ENCODE measurements around the gene SOX6. TPM values are rescaled to one million over a fixed set of nuclear protein-coding genes. Genes with fewer than 3 reads are reported as not detected.

The SOX6 gene
- total and polyA plus RNA-seq, 2 donors (not counting 3 experiments of a cell fraction or from before 2014, with no cell fraction given), result 0.14 to 3.7 TPM

GRCh38 chr11:16040151-16040550, 316.2 kb downstream of the SOX6 start:
- no peaks in the 10 kb centered on the region for H3K9me1 ChIP-seq (replicated peaks; ENCODE audit: control insufficient read depth, extremely low read depth, insufficient read depth, low read length)
- CTCF ChIA-PET, result interaction anchor here (0.9 to 1.3 kb wide), 3 partner anchors 10 to 60 kb away, joined by 3 read pairs; no protein-coding TSS in a partner anchor
- H3K4me1 ChIP-seq (ENCODE audit: control insufficient read depth, extremely low read depth, insufficient read depth, low read length), result no peaks in the 10 kb centered on the region
- TF ChIP-seq JUN (IDR thresholded peaks at IDR 0.05; ENCODE audit: borderline replicate concordance, insufficient read depth, insufficient read length, low read depth) (no peak), CTCF (IDR thresholded peaks at IDR 0.05; ENCODE audit: extremely low read depth in 1 of 2, insufficient read depth in 1 of 2, low read depth in 1 of 2, low read length in 2 of 2) (no peak), MAX (IDR thresholded peaks at IDR 0.05; ENCODE audit: insufficient read depth, insufficient read length) (no peak), FOS (IDR thresholded peaks at IDR 0.05; ENCODE audit: borderline replicate concordance, insufficient read depth, low read length) (no peak), EZH2 (IDR thresholded peaks at IDR 0.05; ENCODE audit: borderline replicate concordance, low read depth, low read length, severe bottlenecking) (no peak), POLR2AphosphoS5 (IDR thresholded peaks at IDR 0.05; ENCODE audit: insufficient read depth, low read depth, low read length) (no peak), GATA2 (IDR thresholded peaks at IDR 0.05; ENCODE audit: insufficient read depth, insufficient read length, low read depth, low read length) (no peak), POLR2A (IDR thresholded peaks at IDR 0.05; ENCODE audit: low read depth, low read length) (no peak), MYC (IDR thresholded peaks at IDR 0.05; ENCODE audit: low read depth, low read length) (no peak)
- DNase-seq (ENCODE audit: low read depth, low spot score) (no peak), FAIRE-seq (no peak)
- no peak overlapping the region for H3K27ac ChIP-seq (ENCODE audit: insufficient read depth, low read depth, low read length)
- no peaks in the 10 kb centered on the region for H3K27me3 ChIP-seq (ENCODE audit: control insufficient read depth in 2 of 2, insufficient read depth in 2 of 2, low read length in 2 of 2)
- intact Hi-C loops (cut with micrococcal nuclease), result no loop called here
- no peaks in the 10 kb centered on the region for H4K20me1 ChIP-seq (replicated peaks; ENCODE audit: control insufficient read depth, extremely low read depth, insufficient read depth, low read length)
- H3K9me3 ChIP-seq (replicated peaks; ENCODE audit: control insufficient read depth, insufficient read depth, low read length), result no peaks in the 10 kb centered on the region
- no peak overlapping the region for H3K4me2 ChIP-seq (ENCODE audit: insufficient read depth, low read length)
- BruUV-seq (replicated peaks), result no TSS peak
- dilution Hi-C loops (cut with MboI; ENCODE audit: extremely low pct_ligation_motif_present, low sequenced_read_pairs), result no loop called here
- H3K9ac ChIP-seq (replicated peaks; ENCODE audit: extremely low read depth, insufficient read depth, low read length), result no peak overlapping the region
- no peaks in the 10 kb centered on the region for H3K36me3 ChIP-seq (ENCODE audit: control insufficient read depth in 2 of 2, extremely low read depth in 1 of 2, insufficient read depth in 2 of 2, low read length in 2 of 2)
- H3K4me3 ChIP-seq (replicated peaks in 1 of 3; ENCODE audit: insufficient read depth in 1 of 3, low read depth in 1 of 3, low read length in 3 of 3), result no peak overlapping the region
- POLR2A ChIA-PET, result no interaction called here
- no peaks in the 10 kb centered on the region for H3K79me2 ChIP-seq (ENCODE audit: control insufficient read depth, insufficient read depth, low read length)
- H2AFZ ChIP-seq (ENCODE audit: low read depth, low read length), result no peak overlapping the region
